Endodermal cell (in vitro differentiated cells): ENCODE measurements around the gene SPDYE3. TPM values are rescaled to one million over a fixed set of nuclear protein-coding genes. Genes with fewer than 3 reads are reported as not detected.

Source experiments
- DNase-seq: peaks from one replicate; pipeline ENCODE4 v3.0.0-alpha.2; 2017
- H3K27ac ChIP-seq: 2 replicates; pipeline ENCODE4 v1.5.1; 2013; ENCODE audit warnings: mild to moderate bottlenecking, low read depth, low read length, moderate library complexity
- H3K27me3 ChIP-seq: 2 replicates; pipeline ENCODE4 v1.6.1; 2013; ENCODE audit warnings: mild to moderate bottlenecking, low read length, moderate library complexity; ENCODE audit not compliant: insufficient read depth, control insufficient read depth, poor library complexity, severe bottlenecking
- H3K36me3 ChIP-seq: 2 replicates; pipeline ENCODE4 v1.7.0; 2013; ENCODE audit warnings: mild to moderate bottlenecking, low read length, moderate library complexity; ENCODE audit not compliant: control insufficient read depth, insufficient read depth
- H3K4me1 ChIP-seq: one replicate; pipeline ENCODE4 v1.7.0; 2013; ENCODE audit warnings: low read length; ENCODE audit not compliant: control insufficient read depth, insufficient read depth
- H3K4me3 ChIP-seq: 2 replicates; pipeline ENCODE4 v1.5.1; 2013; ENCODE audit warnings: mild to moderate bottlenecking, low read length, moderate library complexity
- H3K9ac ChIP-seq: 2 replicates; pipeline ENCODE4 v1.6.1; 2013; ENCODE audit warnings: mild to moderate bottlenecking, low read length, moderate library complexity; ENCODE audit not compliant: poor library complexity, severe bottlenecking; ENCODE audit errors: extremely low read depth
- H3K9me3 ChIP-seq: 2 replicates; pipeline ENCODE4 v1.6.1; 2013; ENCODE audit warnings: mild to moderate bottlenecking, low read length, moderate library complexity; ENCODE audit not compliant: control insufficient read depth
- H3K27ac Mint-ChIP-seq: 2 replicates; pipeline ENCODE4 v1.8.0; 2020; ENCODE audit warnings: mixed read lengths
- H3K27me3 Mint-ChIP-seq: 2 replicates; pipeline ENCODE4 v1.8.0; 2021; ENCODE audit warnings: mild to moderate bottlenecking, mixed read lengths; ENCODE audit not compliant: insufficient read depth
- H3K36me3 Mint-ChIP-seq: 2 replicates; pipeline ENCODE4 v1.8.0; 2020; ENCODE audit warnings: low read depth, mixed read lengths
- H3K4me1 Mint-ChIP-seq: 2 replicates; pipeline ENCODE4 v1.8.0; 2020; ENCODE audit warnings: mixed read lengths
- H3K4me3 Mint-ChIP-seq: 2 replicates; pipeline ENCODE4 v1.8.0; 2020; ENCODE audit warnings: mild to moderate bottlenecking, moderate library complexity, mixed read lengths
- H3K9me3 Mint-ChIP-seq: 2 replicates; pipeline ENCODE4 v1.8.0; 2020; ENCODE audit warnings: mild to moderate bottlenecking, mixed read lengths
- CTCF ChIP-seq: fragments of 200-600 bp; sonication (generic); conservative IDR thresholded peaks from 2 replicates; pipeline ENCODE4 v1.5.0; 2021; ENCODE audit warnings: antibody characterized with exemption, mild to moderate bottlenecking
- WGBS, 2 experiments: methylation state at CpG; one replicate each; pipeline versions ENCODE4 v1.1.5 to v1.1.7; 2013; ENCODE audit warnings: missing lambda C conversion rate in 2 of 2, mixed read lengths in 1 of 2; ENCODE audit not compliant: insufficient coverage in 1 of 2, insufficient read length in 1 of 2; 5-methylcytosine and 5-hydroxymethylcytosine counted together
- total RNA-seq, 2 donors: library from RNA; stranded (reverse); fragmentation: NEBNext Ultra II Directional in 1 of 2; extraction: Animal tissue kit (Norgen Biotek cat#: 25700) in 1 of 2; gene quantifications; 2 replicates in 1 of 2; 3 replicates in 1 of 2; pipeline ENCODE4 v1.2.1, GENCODE V29; 2021

SPDYE3 gene
- total RNA-seq, 2 donors from 2014 or later: not detected

GRCh38 chr7:100371561-100372171, 64.2 kb downstream of the SPDYE3 start:
- H3K4me3 ChIP-seq: no peak overlapping the region
- Mint-ChIP-seq H3K9me3 (no peaks in the 10 kb centered on the region), H3K4me3 (no peak overlapping the region), H3K36me3 (peaks cover 7% of the 10 kb centered on the region), H3K27ac (no peak overlapping the region), H3K4me1 (peaks cover 5% of the 10 kb centered on the region), H3K27me3 (no peaks in the 10 kb centered on the region)
- no peak overlapping the region for H3K27ac ChIP-seq
- WGBS, 2 experiments: 92 to 98% methylated on average over 5 to 7 of the region's 7 CpGs
- no peaks in the 10 kb centered on the region for H3K27me3 ChIP-seq
- H3K9ac ChIP-seq: no peak overlapping the region
- TF ChIP-seq CTCF: no peak
- peaks cover 8% of the 10 kb centered on the region for H3K36me3 ChIP-seq
- H3K9me3 ChIP-seq: no peaks in the 10 kb centered on the region
- DNase-seq: no peak
- H3K4me1 ChIP-seq: no peaks in the 10 kb centered on the region

Other genes starting within 250 kb of the SPDYE3 start
- 10 to 100 TPM; 32.8 to 39.9 TPM for gene ZNF3, start 226.0 kb upstream of the SPDYE3 start, total RNA-seq
- gene COPS6, start 218.7 kb upstream of the SPDYE3 start, total RNA-seq: 100 to 1,000 TPM; 109 to 121 TPM
- 100 to 1,000 TPM; 219 to 242 TPM for gene MCM7, start 206.3 kb upstream of the SPDYE3 start, total RNA-seq
- 10 to 100 TPM; 26.3 to 31.5 TPM for gene AP4M1, start 206.1 kb upstream of the SPDYE3 start, total RNA-seq
- gene TAF6, start 188.3 kb upstream of the SPDYE3 start, total RNA-seq: 100 to 1,000 TPM in 1 of 2 donors, 10 to 100 TPM in 1; 83.1 to 113 TPM
- gene CNPY4, start 188.1 kb upstream of the SPDYE3 start, total RNA-seq: 10 to 100 TPM; 16.2 to 19.4 TPM
- gene MBLAC1, start 180.7 kb upstream of the SPDYE3 start, total RNA-seq: 1 to 10 TPM; 1.3 to 1.4 TPM
- gene LAMTOR4, start 158.8 kb upstream of the SPDYE3 start, total RNA-seq: 100 to 1,000 TPM; 155 to 188 TPM
- 10 to 100 TPM; 24.7 to 30.0 TPM for gene TRAPPC14, start 149.0 kb upstream of the SPDYE3 start, total RNA-seq
- gene GAL3ST4, start 139.1 kb upstream of the SPDYE3 start, total RNA-seq: 1 to 10 TPM; 3.7 to 3.8 TPM
- 10 to 100 TPM; 39.3 to 56.1 TPM for gene GPC2, start 130.3 kb upstream of the SPDYE3 start, total RNA-seq
- 1 to 10 TPM; 1.2 to 3.3 TPM for gene STAG3, start 129.8 kb upstream of the SPDYE3 start, total RNA-seq
- gene PVRIG, start 87.8 kb upstream of the SPDYE3 start, total RNA-seq: not detected
- gene PILRB, start 50.4 kb downstream of the SPDYE3 start, total RNA-seq: 10 to 100 TPM; 51.9 to 84.4 TPM
- 10 to 100 TPM in 1 of 2 donors, 1 to 10 TPM in 1; 2.1 to 12.8 TPM for gene PILRA, start 65.8 kb downstream of the SPDYE3 start, total RNA-seq
- gene ZCWPW1, start 121.0 kb downstream of the SPDYE3 start, total RNA-seq: 1 to 10 TPM; 1.9 to 2.3 TPM
- gene MEPCE, start 122.1 kb downstream of the SPDYE3 start, total RNA-seq: 10 to 100 TPM; 32.9 to 48.0 TPM
- gene PPP1R35, start 128.8 kb downstream of the SPDYE3 start, total RNA-seq: 10 to 100 TPM; 43.8 to 65.6 TPM
- gene SPACDR, start 156.6 kb downstream of the SPDYE3 start, total RNA-seq: 1 to 10 TPM; 1.3 to 1.5 TPM
- gene TSC22D4, start 171.5 kb downstream of the SPDYE3 start, total RNA-seq: 10 to 100 TPM; 30.9 to 35.2 TPM
- gene NYAP1, start 176.2 kb downstream of the SPDYE3 start, total RNA-seq: 1 to 10 TPM; 7.9 to 9.3 TPM
- gene AGFG2, start 231.5 kb downstream of the SPDYE3 start, total RNA-seq: 10 to 100 TPM in 1 of 2 donors, 1 to 10 TPM in 1; 8.5 to 28.9 TPM